Measurements from ENCODE around the gene DUSP1.

- TF ChIP-seq PATZ1 (CRISPR knock-in tag; IDR thresholded peaks at IDR 0.05; ENCODE audit: borderline replicate concordance) (no peak), OSR1 (CRISPR knock-in tag; IDR thresholded peaks at IDR 0.05) (no peak), RARB (CRISPR knock-in tag; IDR thresholded peaks at IDR 0.05) (no peak), TCF4 (CRISPR knock-in tag; IDR thresholded peaks at IDR 0.05; ENCODE audit: borderline replicate concordance) (no peak), ISL1 (CRISPR knock-in tag; IDR thresholded peaks at IDR 0.05) (no peak), TSHZ2 (CRISPR knock-in tag; IDR thresholded peaks at IDR 0.05) (no peak), BACH2 (CRISPR knock-in tag; IDR thresholded peaks at IDR 0.05; ENCODE audit: borderline replicate concordance) (no peak), PPARA (CRISPR knock-in tag; IDR thresholded peaks at IDR 0.05; ENCODE audit: borderline replicate concordance) (no peak), ZC3H10 (CRISPR knock-in tag; IDR thresholded peaks at IDR 0.05) (no peak), SNAI2 (CRISPR knock-in tag; IDR thresholded peaks at IDR 0.05) (no peak), ZNF8 (CRISPR knock-in tag; IDR thresholded peaks at IDR 0.05) (no peak), ARNTL (CRISPR knock-in tag; IDR thresholded peaks at IDR 0.05; ENCODE audit: borderline replicate concordance, low read depth) (no peak)
Observed at GRCh38 chr5:172801179-172801671, 30.2 kb upstream of the DUSP1 start.

Measured in SK-N-SH treated with all-trans-retinoic acid at 6 μM for 48 hours (cell line).